LNCAP (cell line): Measurements from ENCODE around the gene EIF4E1B.

Experiments
- TF ChIP-seq, protein P1 (sequence below): fragments of 450-650 bp; IDR thresholded peaks from 2 replicates; pipeline ENCODE4 v1.5.1; 2017; ENCODE audit warnings: mild to moderate bottlenecking

EIF4E1B gene

DNA sequence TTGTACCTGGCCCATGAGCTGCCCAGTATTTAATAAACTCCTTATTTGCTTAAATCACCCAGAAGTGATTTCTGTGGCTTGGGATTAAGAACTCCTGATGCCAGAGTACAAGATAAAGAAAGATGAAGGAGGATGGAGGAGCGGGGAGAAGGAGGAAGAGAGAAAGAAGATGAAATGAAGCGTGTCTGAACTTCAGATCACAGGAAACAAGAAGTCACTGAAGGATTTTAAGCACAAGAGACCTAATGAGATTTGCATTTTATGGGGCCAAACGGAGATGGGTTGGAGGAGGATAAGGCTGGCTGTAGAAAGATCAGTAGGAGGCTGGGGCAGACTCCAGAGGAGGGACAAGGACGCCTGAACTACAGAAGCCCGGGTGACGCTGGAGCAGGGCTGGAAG is 3.1 kb downstream of the EIF4E1B start:
- TF ChIP-seq, protein P1, sequence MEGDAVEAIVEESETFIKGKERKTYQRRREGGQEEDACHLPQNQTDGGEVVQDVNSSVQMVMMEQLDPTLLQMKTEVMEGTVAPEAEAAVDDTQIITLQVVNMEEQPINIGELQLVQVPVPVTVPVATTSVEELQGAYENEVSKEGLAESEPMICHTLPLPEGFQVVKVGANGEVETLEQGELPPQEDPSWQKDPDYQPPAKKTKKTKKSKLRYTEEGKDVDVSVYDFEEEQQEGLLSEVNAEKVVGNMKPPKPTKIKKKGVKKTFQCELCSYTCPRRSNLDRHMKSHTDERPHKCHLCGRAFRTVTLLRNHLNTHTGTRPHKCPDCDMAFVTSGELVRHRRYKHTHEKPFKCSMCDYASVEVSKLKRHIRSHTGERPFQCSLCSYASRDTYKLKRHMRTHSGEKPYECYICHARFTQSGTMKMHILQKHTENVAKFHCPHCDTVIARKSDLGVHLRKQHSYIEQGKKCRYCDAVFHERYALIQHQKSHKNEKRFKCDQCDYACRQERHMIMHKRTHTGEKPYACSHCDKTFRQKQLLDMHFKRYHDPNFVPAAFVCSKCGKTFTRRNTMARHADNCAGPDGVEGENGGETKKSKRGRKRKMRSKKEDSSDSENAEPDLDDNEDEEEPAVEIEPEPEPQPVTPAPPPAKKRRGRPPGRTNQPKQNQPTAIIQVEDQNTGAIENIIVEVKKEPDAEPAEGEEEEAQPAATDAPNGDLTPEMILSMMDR, result no peak

DNA sequence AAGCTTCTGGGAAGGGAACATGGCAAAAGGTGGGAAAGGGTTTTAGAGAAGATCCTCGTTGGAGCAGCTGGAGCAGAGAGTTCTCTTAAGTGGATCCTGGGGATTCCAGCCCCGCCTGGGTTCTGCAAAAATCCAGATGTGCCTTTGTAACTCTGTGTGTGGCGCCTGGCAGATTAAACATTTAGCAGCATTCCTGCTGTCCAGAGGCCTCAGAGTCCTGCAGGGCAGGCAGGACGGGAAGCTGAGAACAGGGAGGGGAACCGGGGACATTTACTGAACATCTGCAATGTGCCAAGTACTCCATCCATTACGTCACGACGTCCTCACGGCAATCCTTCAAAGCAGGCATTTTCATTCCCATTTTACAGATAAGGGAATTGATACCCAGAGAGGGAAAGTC is 6.0 kb downstream of the EIF4E1B start:
- TF ChIP-seq, protein P1, result no peak

DNA sequence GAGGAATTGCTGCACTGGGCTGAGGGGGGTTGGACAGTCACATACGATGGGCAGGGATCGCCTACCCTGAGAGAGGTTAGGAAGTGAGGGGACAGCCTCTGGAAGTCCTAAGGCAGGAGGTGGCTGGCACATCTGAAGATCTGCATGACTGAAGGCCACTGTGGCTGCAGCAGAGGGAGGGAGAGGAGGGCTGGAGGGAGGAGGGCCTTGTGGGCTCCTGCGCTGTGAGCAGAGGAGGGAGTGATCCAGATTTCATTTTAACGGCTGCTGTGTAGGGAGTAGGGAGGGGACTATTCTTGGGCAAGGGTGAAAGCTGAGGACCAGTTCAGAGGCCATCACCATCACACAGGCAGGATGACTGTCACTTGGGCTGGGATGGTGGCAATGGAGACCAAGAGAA is 7.1 kb downstream of the EIF4E1B start:
- TF ChIP-seq, protein P1, result no peak

DNA sequence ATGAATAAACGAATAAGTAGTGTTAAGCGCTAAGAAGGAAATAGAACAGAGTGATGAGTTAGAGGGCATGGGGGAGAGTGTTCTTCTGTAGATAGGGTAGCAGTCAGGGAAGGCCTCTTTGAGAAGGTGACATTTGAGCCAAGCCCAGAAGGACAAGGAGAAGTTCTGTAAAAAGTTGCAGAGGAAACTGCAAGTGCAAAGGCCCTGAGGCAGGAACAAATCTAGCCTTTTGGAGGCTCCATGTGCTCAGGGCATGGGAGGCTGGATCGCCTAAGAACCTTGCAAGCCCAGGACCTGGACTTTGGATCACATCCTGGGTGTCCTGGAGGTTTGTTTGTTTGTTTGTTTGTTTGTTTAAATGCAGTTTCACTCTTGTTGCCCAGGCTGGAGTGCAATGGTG is 8.0 kb downstream of the EIF4E1B start:
- TF ChIP-seq, protein P1, result no peak

DNA sequence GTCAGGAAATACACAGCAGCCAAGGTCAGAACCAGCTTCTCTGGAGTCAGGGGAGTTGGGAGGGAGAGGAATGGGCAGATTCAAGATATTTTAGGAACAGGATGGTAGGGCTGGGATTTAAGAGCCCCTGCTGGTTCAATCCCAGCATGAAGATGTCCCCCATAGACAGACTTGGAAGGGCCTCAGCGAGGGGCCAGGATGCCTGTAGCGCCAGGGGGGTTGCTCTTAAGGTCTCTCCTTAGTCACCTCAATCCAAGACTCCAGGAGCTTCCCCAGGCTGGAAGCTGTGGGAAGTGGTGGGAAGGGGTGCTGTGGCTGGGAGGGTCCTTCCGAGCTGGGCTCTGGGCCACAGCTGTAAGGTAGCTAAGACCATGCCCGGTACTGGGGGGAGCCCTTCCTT is 8.7 kb downstream of the EIF4E1B start:
- TF ChIP-seq, protein P1, result no peak

DNA sequence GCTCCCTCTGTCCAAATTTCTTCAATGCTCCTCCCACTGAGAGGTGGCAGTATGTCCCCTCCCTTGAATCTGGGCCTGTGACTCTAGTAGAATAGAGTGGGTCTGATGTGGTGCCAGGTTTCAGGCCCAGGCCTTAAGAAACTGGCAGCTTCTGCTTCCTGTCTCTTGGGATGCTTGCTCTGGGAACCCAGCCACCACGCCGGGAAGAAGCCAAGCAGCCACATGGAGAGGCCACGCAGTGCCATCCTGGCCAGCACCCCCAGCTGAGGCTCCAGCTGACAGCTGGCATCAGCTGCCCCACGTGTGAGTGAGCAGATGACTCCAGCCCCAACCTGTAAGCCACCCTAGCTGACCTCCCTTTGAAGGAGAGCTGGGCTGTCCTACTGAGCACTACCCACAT is 9.5 kb downstream of the EIF4E1B start:
- TF ChIP-seq, protein P1, result no peak

DNA sequence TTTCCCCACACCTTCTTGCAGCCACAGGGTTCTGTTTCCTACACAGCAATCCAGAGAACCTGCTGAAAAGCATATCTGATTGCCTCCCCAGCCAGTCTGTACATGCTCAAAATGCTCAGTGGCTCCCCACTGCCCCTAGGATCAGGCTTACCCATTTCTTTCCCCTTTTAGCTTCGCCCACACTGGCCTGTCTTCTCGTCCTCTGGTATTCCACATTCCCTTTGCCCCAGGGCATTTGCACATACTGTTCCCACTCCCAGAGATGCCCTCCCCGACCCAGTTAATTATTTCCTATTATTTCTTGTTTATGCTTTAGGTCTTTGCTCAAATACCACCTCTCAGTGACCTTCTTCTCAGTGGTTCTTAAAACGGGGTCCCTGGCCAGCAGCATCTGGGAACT is 10.1 kb downstream of the EIF4E1B start:
- TF ChIP-seq, protein P1, result no peak
